ENCODE measurements around the gene PCDH9. TPM values are rescaled to one million over a fixed set of nuclear protein-coding genes. Genes with fewer than 3 reads are reported as not detected.

The PCDH9 gene
- polyA plus RNA-seq, 3 donors = 0.03 TPM; not detected in 1

DNA sequence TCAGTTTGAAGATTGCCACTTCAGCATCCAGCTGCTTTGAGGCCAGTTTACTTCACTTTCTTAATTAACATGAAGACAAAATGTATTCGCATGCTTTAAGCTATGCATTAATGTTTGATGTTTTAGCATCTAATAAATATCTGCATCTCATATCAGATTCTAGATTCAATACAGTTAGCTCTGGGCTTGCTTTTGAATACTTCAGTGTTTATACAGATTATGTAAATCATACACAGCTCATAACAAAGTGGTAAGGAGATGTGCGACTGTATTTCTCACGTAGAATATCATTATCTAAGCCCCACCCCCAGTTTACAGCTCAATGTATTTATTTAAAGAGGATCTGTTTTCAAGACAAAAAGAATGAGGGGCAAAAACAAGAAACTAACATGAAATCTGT lies 770.5 kb downstream of the PCDH9 start:
- Histone ChIP-seq H3K9me3 (replicated peaks in 1 of 2; ENCODE audit: control insufficient read depth in 1 of 2, insufficient read depth in 1 of 2, low read length in 2 of 2) (no peaks in the 10 kb centered on the region), H3K4me1 (ENCODE audit: control insufficient read depth in 1 of 2, insufficient read depth in 2 of 2, low read length in 2 of 2) (no peaks in the 10 kb centered on the region), H3K36me3 (replicated peaks in 1 of 2; ENCODE audit: control insufficient read depth in 1 of 2, insufficient read depth in 2 of 2, low read length in 2 of 2) (no peaks in the 10 kb centered on the region), H3K27me3 (ENCODE audit: control insufficient read depth in 2 of 2, insufficient read depth in 2 of 2, low read length in 2 of 2) (no peaks in the 10 kb centered on the region), H4K20me1 (ENCODE audit: insufficient read depth, low read length) (no peaks in the 10 kb centered on the region), H3K79me2 (ENCODE audit: insufficient read depth, low read length) (no peaks in the 10 kb centered on the region), H3K4me3 (replicated peaks in 1 of 3; ENCODE audit: low read depth in 2 of 3, low read length in 3 of 3) (no peak overlapping the region), H3K4me2 (replicated peaks; ENCODE audit: extremely low read depth, low read length, poor library complexity, severe bottlenecking) (no peak overlapping the region), H3K27ac (ENCODE audit: low read depth in 1 of 2, low read length in 2 of 2) (no peak overlapping the region), H2AFZ (ENCODE audit: insufficient read depth, low read depth, low read length, poor library complexity, severe bottlenecking) (no peak overlapping the region), H3K9ac (ENCODE audit: insufficient read depth, low read length, poor library complexity, severe bottlenecking) (no peak overlapping the region)
- no peak for DNase-seq
- no peak overlapping the region for H3K27ac Mint-ChIP-seq
- no CpG with 5 or more reads among the region's 3 CpGs for WGBS (ENCODE audit: insufficient coverage)
- no peaks in the 10 kb centered on the region for H3K4me1 Mint-ChIP-seq
- no peaks in the 10 kb centered on the region for H3K27me3 Mint-ChIP-seq (ENCODE audit: low read depth in 3 of 3)
- H3K4me3 Mint-ChIP-seq = no peak overlapping the region
- TF ChIP-seq, protein P1, sequence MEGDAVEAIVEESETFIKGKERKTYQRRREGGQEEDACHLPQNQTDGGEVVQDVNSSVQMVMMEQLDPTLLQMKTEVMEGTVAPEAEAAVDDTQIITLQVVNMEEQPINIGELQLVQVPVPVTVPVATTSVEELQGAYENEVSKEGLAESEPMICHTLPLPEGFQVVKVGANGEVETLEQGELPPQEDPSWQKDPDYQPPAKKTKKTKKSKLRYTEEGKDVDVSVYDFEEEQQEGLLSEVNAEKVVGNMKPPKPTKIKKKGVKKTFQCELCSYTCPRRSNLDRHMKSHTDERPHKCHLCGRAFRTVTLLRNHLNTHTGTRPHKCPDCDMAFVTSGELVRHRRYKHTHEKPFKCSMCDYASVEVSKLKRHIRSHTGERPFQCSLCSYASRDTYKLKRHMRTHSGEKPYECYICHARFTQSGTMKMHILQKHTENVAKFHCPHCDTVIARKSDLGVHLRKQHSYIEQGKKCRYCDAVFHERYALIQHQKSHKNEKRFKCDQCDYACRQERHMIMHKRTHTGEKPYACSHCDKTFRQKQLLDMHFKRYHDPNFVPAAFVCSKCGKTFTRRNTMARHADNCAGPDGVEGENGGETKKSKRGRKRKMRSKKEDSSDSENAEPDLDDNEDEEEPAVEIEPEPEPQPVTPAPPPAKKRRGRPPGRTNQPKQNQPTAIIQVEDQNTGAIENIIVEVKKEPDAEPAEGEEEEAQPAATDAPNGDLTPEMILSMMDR (IDR thresholded peaks at IDR 0.05) = no peak
- no peaks in the 10 kb centered on the region for H3K9me3 Mint-ChIP-seq
- intact Hi-C loops (cut with micrococcal nuclease) = no loop called here
- H3K36me3 Mint-ChIP-seq = no peaks in the 10 kb centered on the region

DNA sequence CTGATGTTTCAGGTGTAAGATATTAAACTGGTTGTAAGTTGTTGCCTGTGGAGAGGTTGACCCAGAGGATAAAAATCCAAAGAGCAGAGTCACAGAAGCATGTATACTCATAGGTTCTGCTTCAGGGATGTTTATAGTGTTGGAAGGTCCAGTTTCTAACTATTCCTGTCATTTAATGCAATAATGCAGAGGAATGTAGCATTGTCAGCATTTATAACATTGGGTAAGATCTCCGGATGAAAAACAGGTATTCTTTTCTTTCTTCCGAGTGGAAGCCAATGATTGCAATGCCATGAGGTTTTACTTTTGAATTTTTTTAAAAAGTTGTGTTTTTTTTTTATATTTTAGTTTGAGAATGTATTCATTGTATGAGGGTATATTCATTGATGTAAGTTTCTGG lies 771.0 kb downstream of the PCDH9 start:
- no peaks in the 10 kb centered on the region for H3K9me3 ChIP-seq (replicated peaks in 1 of 2; ENCODE audit: control insufficient read depth in 1 of 2, insufficient read depth in 1 of 2, low read length in 2 of 2)
- H3K4me1 ChIP-seq (ENCODE audit: control insufficient read depth in 1 of 2, insufficient read depth in 2 of 2, low read length in 2 of 2) = no peaks in the 10 kb centered on the region
- WGBS (ENCODE audit: insufficient coverage) = no CpG with 5 or more reads among the region's 2 CpGs
- no peak overlapping the region for H3K27ac ChIP-seq (ENCODE audit: low read depth in 1 of 2, low read length in 2 of 2)
- no peaks in the 10 kb centered on the region for H3K4me1 Mint-ChIP-seq
- no peak overlapping the region for H3K27ac Mint-ChIP-seq
- no peak for DNase-seq
- TF ChIP-seq, protein P1 (IDR thresholded peaks at IDR 0.05) = no peak
- no peaks in the 10 kb centered on the region for H4K20me1 ChIP-seq (ENCODE audit: insufficient read depth, low read length)
- H3K36me3 ChIP-seq (replicated peaks in 1 of 2; ENCODE audit: control insufficient read depth in 1 of 2, insufficient read depth in 2 of 2, low read length in 2 of 2) = no peaks in the 10 kb centered on the region
- H3K27me3 Mint-ChIP-seq (ENCODE audit: low read depth in 3 of 3) = no peaks in the 10 kb centered on the region
- no peak overlapping the region for H3K9ac ChIP-seq (ENCODE audit: insufficient read depth, low read length, poor library complexity, severe bottlenecking)
- no peaks in the 10 kb centered on the region for H3K36me3 Mint-ChIP-seq
- H3K4me2 ChIP-seq (replicated peaks; ENCODE audit: extremely low read depth, low read length, poor library complexity, severe bottlenecking) = no peak overlapping the region
- intact Hi-C loops (cut with micrococcal nuclease) = no loop called here
- H3K4me3 Mint-ChIP-seq = no peak overlapping the region
- H3K9me3 Mint-ChIP-seq = no peaks in the 10 kb centered on the region
- no peaks in the 10 kb centered on the region for H3K27me3 ChIP-seq (ENCODE audit: control insufficient read depth in 2 of 2, insufficient read depth in 2 of 2, low read length in 2 of 2)
- no peaks in the 10 kb centered on the region for H3K79me2 ChIP-seq (ENCODE audit: insufficient read depth, low read length)
- H3K4me3 ChIP-seq (replicated peaks in 1 of 3; ENCODE audit: low read depth in 2 of 3, low read length in 3 of 3) = no peak overlapping the region
- no peak overlapping the region for H2AFZ ChIP-seq (ENCODE audit: insufficient read depth, low read depth, low read length, poor library complexity, severe bottlenecking)
